Heart right ventricle (tissue), 16 donors: ENCODE measurements around the gene EEA1. TPM values are rescaled to one million over a fixed set of nuclear protein-coding genes. Genes with fewer than 3 reads are reported as not detected.

Experiments used
- ATAC-seq, 8 donors: fragments of 200-7000 bp; cut with Tn5 transposase; one replicate each; pipeline ENCODE4 v1.9.1; 2020; ENCODE audit warnings: mild to moderate bottlenecking in 8 of 8, moderate library complexity in 8 of 8, moderate number of reproducible peaks in 1 of 8
- DNase-seq, 2 donors: peaks; one replicate each; pipeline ENCODE4 v3.0.0-alpha.2; 2020
- H3K27ac ChIP-seq, 10 donors: fragments of 200-600 bp; sonication (generic) in 2 of 10; one replicate each; pipeline versions ENCODE4 v1.5.0 to v1.8.0; 2020 to 2022; ENCODE audit warnings: mild to moderate bottlenecking in 3 of 10
- H3K27me3 ChIP-seq, 7 donors: fragments of 200-600 bp; one replicate each; pipeline ENCODE4 v1.8.0; 2021 to 2022; ENCODE audit warnings: mild to moderate bottlenecking in 2 of 7
- H3K36me3 ChIP-seq, 9 donors: fragments of 200-600 bp; sonication (generic) in 1 of 9; one replicate each; pipeline versions ENCODE4 v1.5.0 to v1.8.0; 2020 to 2022; ENCODE audit warnings: mild to moderate bottlenecking in 2 of 9
- H3K4me1 ChIP-seq, 9 donors: fragments of 200-600 bp; sonication (generic) in 1 of 9; one replicate each; pipeline versions ENCODE4 v1.5.0 to v1.8.0; 2020 to 2022; ENCODE audit warnings: mild to moderate bottlenecking in 4 of 9
- H3K4me3 ChIP-seq, 10 donors: fragments of 200-600 bp; sonication (generic) in 2 of 10; one replicate each; pipeline versions ENCODE4 v1.5.0 to v1.8.0; 2020 to 2022; ENCODE audit warnings: mild to moderate bottlenecking in 7 of 10, moderate library complexity in 2 of 10
- H3K9me3 ChIP-seq, 11 donors: fragments of 200-600 bp in 10 of 11; sonication (generic) in 2 of 11; one replicate each; pipeline versions ENCODE4 v1.5.0 to v1.8.0; 2013 to 2022; ENCODE audit warnings: mild to moderate bottlenecking in 2 of 11, control low read depth in 1 of 11, moderate library complexity in 1 of 11
- CTCF ChIP-seq, 9 donors: fragments of 200-600 bp; sonication (generic) in 2 of 9; IDR thresholded peaks; one replicate each; pipeline versions ENCODE4 v1.5.0 to v1.8.0; 2021 to 2022; ENCODE audit warnings: antibody characterized with exemption in 9 of 9, mild to moderate bottlenecking in 5 of 9, moderate library complexity in 1 of 9
- WGBS, 2 donors: extraction: QIAGEN DNeasy Blood & Tissue Kit; methylation state at CpG; one replicate each; pipeline ENCODE4 v1.1.7; 2013; ENCODE audit warnings: inconsistent platforms in 1 of 2; 5-methylcytosine and 5-hydroxymethylcytosine counted together
- intact Hi-C, 10 donors: fragments of 100-400 bp; cut with DNase I; formaldehyde crosslinking; loops; one replicate each; pipeline versions ENCODE4 v1.11.1 to v1.14.2; 2022
- polyA plus RNA-seq, 2 donors: library from polyadenylated mRNA; stranded (reverse); fragments of 200-250 nt; gene quantifications; one replicate each; pipeline ENCODE4 v1.2.3, GENCODE V29; 2013
- total RNA-seq, 10 donors: library from RNA; stranded (reverse); fragmentation: NEBNext Ultra II Directional in 3 of 10; extraction: Animal tissue kit (Norgen Biotek cat#: 25700) in 3 of 10; gene quantifications; one replicate each; pipeline versions ENCODE4 v1.2.1 to v1.2.4, GENCODE V29; 2021 to 2023
- donor health status: Arrhythmogenic right ventricular cardiomyopathy.
- donor health status: ischemic (EF 13 %, LVEDD 7.1; RV severe dilation, severe dysfunction).
- donor health status: healthy with polysubstance abuse.
- donor health status: DM: no; HTN: yes; CAD: no.
- donor health status: DM: no; HTN: no; CAD: no.
- donor health status: ischemic (EF 25% LVEDD 6.9; RV normal size, moderate dysfunction).
- donor health status: ischemic (EF 25% LVEDD 5.7; RV mildly dilated, moderate dysfunction).
- donor health status: healthy.
- donor health status: DM: yes; HTN: yes; CAD: no.
- donor health status: Ischemic cardiomyopathy.
- donor health status: ischemic (EF 35%, LVEDD 5.7; RV mildly dilated, moderate dysfunction).
- donor health status: nonischemic (EF 11% LVEDD 7.7; RV severe dilation, severe dysfunction).
- donor health status: DM: yes; HTN: yes; CAD: no.
- donor health status: PGD.
- donor health status: ischemic (EF 29% LVEDD 5.4; RV normal size, mild dysfunction).
- donor health status: nonischemic (EF 23%, LVEDD 6.1; RV moderate dilation, normal function).

Gene EEA1
- total and polyA plus RNA-seq, 12 donors: 2.6 to 41.6 (median 30.5) TPM

- H3K9me3 ChIP-seq: no peaks in the 10 kb centered on the region
- ATAC-seq (no peak), DNase-seq (no peak)
- H3K27ac ChIP-seq: no peak overlapping the region
- H3K27me3 ChIP-seq: no peaks in the 10 kb centered on the region
- intact Hi-C loops: no loop called here
- no peak for TF ChIP-seq CTCF (IDR thresholded peaks at IDR 0.05)
- peaks cover 0 to 17% (median 6%) of the 10 kb centered on the region in 9 donors for H3K4me1 ChIP-seq
- H3K36me3 ChIP-seq: peaks cover 0 to 34% (median 0%) of the 10 kb centered on the region in 9 donors
- 94 to 97% methylated on average over 2 of the region's 2 CpGs for WGBS, 2 donors
- no peak overlapping the region for H3K4me3 ChIP-seq
Observed at GRCh38 chr12:92866418-92866817, 62.7 kb downstream of the EEA1 start.

GRCh38 chr12:92863251-92863650, 65.8 kb downstream of the EEA1 start:
- DNase-seq (no peak), ATAC-seq (no peak)
- H3K27ac ChIP-seq: no peak overlapping the region
- no peaks in the 10 kb centered on the region for H3K9me3 ChIP-seq
- peaks cover 0 to 44% (median 1%) of the 10 kb centered on the region in 9 donors for H3K36me3 ChIP-seq
- no peak for TF ChIP-seq CTCF (IDR thresholded peaks at IDR 0.05)
- 74 to 76% methylated on average over 1 of the region's 1 CpG for WGBS, 2 donors
- H3K4me3 ChIP-seq: no peak overlapping the region
- no peaks in the 10 kb centered on the region for H3K27me3 ChIP-seq
- intact Hi-C loops: loop anchor here in 1 of 10 donors (5.0 kb wide), 1 partner anchor 64 kb away; the partner anchor contains the start of gene EEA1
- H3K4me1 ChIP-seq: peaks cover 0 to 14% (median 2%) of the 10 kb centered on the region in 9 donors

GRCh38 chr12:92861381-92861780, 67.7 kb downstream of the EEA1 start:
- TF ChIP-seq CTCF (IDR thresholded peaks at IDR 0.05): no peak
- Histone ChIP-seq H3K27me3 (no peaks in the 10 kb centered on the region), H3K9me3 (no peaks in the 10 kb centered on the region), H3K4me1 (peaks cover 0 to 14% (median 0%) of the 10 kb centered on the region in 9 donors), H3K27ac (no peak overlapping the region), H3K36me3 (peaks cover 0 to 62% (median 8%) of the 10 kb centered on the region in 9 donors), H3K4me3 (no peak overlapping the region)
- intact Hi-C loops: loop anchor here in 1 of 10 donors (5.0 kb wide), 1 partner anchor 66 kb away; the partner anchor contains the start of gene EEA1
- ATAC-seq: no peak
- WGBS, 2 donors: 89 to 92% methylated on average over 4 of the region's 4 CpGs
- no peak for DNase-seq

GRCh38 chr12:92860521-92860920, 68.6 kb downstream of the EEA1 start:
- peaks cover 0 to 14% (median 0%) of the 10 kb centered on the region in 9 donors for H3K4me1 ChIP-seq
- peak in 3 of 8 donors; percentile 33 to 52 (median 49) for ATAC-seq
- intact Hi-C loops: loop anchor here in 1 of 10 donors (5.0 kb wide), 1 partner anchor 67 kb away; the partner anchor contains the start of gene EEA1
- H3K9me3 ChIP-seq: no peaks in the 10 kb centered on the region
- TF ChIP-seq CTCF (IDR thresholded peaks at IDR 0.05): no peak
- peak overlapping the region in 1 of 10 donors; percentile 10 for H3K27ac ChIP-seq
- no peaks in the 10 kb centered on the region for H3K27me3 ChIP-seq
- no peak for DNase-seq
- no peak overlapping the region for H3K4me3 ChIP-seq
- peaks cover 0 to 70% (median 8%) of the 10 kb centered on the region in 9 donors for H3K36me3 ChIP-seq
